CMK (cell line): ENCODE measurements around the gene DLST.

Experiments used
- DNase-seq: peaks from one replicate; pipeline ENCODE4 v3.0.0-alpha.2; 2010; ENCODE audit warnings: low read depth

DLST gene

GRCh38 chr14:74941676-74942097, 60.0 kb downstream of the DLST start:
- DNase-seq, result peak; percentile 75

- DNase-seq, result no peak
Observed at GRCh38 chr14:74942181-74942580, 60.5 kb downstream of the DLST start.

GRCh38 chr14:74942608-74943007, 60.9 kb downstream of the DLST start:
- DNase-seq, result no peak

GRCh38 chr14:74945261-74945851, 63.6 kb downstream of the DLST start:
- DNase-seq, result no peak

- DNase-seq, result no peak
Observed at GRCh38 chr14:74945852-74946658, 64.3 kb downstream of the DLST start.

- no peak for DNase-seq
Observed at GRCh38 chr14:74946659-74947281, 65.1 kb downstream of the DLST start.

GRCh38 chr14:74947353-74948227, 65.9 kb downstream of the DLST start:
- no peak for DNase-seq

GRCh38 chr14:74948228-74949175, 66.8 kb downstream of the DLST start:
- DNase-seq, result no peak

- DNase-seq, result no peak
Observed at GRCh38 chr14:74949191-74949601, 67.5 kb downstream of the DLST start.

GRCh38 chr14:74949859-74950573, 68.3 kb downstream of the DLST start:
- DNase-seq, result no peak

GRCh38 chr14:74950795-74951442, 69.2 kb downstream of the DLST start:
- DNase-seq, result no peak

GRCh38 chr14:74951443-74952179, 69.9 kb downstream of the DLST start:
- DNase-seq, result no peak

- no peak for DNase-seq
Observed at GRCh38 chr14:74952180-74952665, 70.5 kb downstream of the DLST start.

- no peak for DNase-seq
Observed at GRCh38 chr14:74952697-74953484, 71.2 kb downstream of the DLST start.
